Measurements from ENCODE around the gene TMPRSS13. TPM values are rescaled to one million over a fixed set of nuclear protein-coding genes. Genes with fewer than 3 reads are reported as not detected.

TMPRSS13 gene
- total and polyA plus RNA-seq, 8 donors = 0.19 to 3.8 (median 1.2) TPM; not detected in 3

DNA sequence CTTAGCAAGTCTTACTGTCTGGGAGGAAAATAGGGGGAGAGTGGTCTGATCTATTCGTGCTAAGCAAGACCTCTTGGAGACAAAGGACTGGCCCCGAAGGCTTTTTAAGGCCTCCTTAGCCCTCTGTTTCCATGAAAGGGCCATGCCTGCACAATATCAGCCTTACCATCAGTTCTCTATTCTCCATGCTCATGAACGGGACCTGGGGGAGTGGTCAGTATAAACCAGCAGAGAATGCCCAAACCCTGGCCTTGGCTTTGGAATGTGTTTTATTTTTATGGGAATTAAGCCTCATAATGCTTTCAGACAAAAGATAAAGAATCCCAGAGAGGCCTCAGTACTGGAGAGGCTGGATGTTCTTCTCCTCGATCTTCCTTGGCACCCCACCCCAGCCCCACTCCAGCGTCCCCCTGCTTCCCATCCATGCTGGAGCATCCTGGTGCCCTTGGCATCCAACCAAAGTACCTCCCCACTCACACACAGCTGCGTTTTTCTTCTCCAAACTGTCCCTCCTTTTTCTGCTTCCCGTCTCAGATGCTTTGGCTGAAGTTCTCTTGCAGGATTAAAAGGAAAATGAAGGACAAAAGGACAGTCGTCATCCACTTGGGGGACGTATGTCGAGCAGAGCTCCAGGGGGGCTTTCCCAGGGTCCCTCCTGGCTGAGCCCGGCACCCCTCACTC, 71.3 kb downstream of the TMPRSS13 start:
- H3K4me1 ChIP-seq = peaks cover 12 to 72% (median 22%) of the 10 kb centered on the region in 4 donors
- intact Hi-C loops (cut with DNase I; ENCODE audit: low total_unique reads) = no loop called here
- H3K9me3 ChIP-seq = peaks cover 0 to 7% (median 0%) of the 10 kb centered on the region in 4 donors
- H3K36me3 ChIP-seq = no peaks in the 10 kb centered on the region
- whole genome bisulfite sequencing, 5 donors = 58 to 66% (median 62%) methylated on average over 11 of the region's 11 CpGs
- no peak overlapping the region for H3K27ac ChIP-seq
- no peak overlapping the region for H3K4me3 ChIP-seq
- TF ChIP-seq POLR2A (IDR thresholded peaks at IDR 0.05) = no peak
- H3K27me3 ChIP-seq = peaks cover 0 to 3% (median 0%) of the 10 kb centered on the region in 3 donors
- peak in 1 of 2 donors; percentile 38 for DNase-seq

DNA sequence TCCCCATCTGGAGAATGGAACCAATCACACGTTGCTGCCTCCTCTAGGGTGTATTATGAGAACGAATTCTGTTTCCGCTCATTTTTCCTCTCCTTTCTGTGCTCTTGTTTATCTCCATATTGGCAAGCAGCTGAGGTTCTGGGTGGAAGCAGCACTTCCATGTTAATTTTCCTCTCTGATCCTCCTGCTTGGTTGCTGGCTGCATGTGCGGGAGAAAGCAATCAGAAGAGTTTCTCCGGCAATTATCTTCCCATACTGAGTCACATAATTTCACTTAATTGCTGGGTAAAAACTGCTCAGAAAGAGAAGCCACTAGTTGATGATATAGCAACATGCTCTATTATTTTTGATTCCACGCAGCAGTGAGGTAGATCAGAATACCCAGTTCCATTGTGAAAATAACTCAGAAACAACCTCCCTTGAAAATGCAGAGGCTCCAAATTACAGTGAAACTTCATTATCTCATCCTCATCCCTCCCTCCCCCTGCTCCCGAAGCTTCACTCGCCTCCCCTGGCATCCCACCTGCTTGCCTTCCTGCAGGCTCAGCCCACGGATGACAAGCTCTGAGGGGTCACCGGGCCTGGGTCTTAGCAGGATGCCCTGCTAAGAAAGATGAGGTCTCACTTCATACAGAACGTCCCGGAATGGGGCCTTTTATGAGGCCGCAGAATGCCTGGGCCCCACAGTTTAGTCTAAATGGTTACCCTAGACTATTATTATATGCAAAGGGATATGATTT, 73.1 kb downstream of the TMPRSS13 start:
- Histone ChIP-seq H3K27ac (no peak overlapping the region), H3K4me1 (peaks cover 1 to 58% (median 6%) of the 10 kb centered on the region in 4 donors), H3K27me3 (peaks cover 0 to 3% (median 0%) of the 10 kb centered on the region in 3 donors), H3K36me3 (no peaks in the 10 kb centered on the region), H3K9me3 (peaks cover 0 to 18% (median 7%) of the 10 kb centered on the region in 4 donors), H3K4me3 (no peak overlapping the region)
- intact Hi-C loops (cut with DNase I; ENCODE audit: low total_unique reads) = no loop called here
- TF ChIP-seq POLR2A (IDR thresholded peaks at IDR 0.05) (no peak), POLR2AphosphoS5 (IDR thresholded peaks at IDR 0.05) (no peak), EP300 (IDR thresholded peaks at IDR 0.05) (no peak)
- TF ChIP-seq, protein P1, sequence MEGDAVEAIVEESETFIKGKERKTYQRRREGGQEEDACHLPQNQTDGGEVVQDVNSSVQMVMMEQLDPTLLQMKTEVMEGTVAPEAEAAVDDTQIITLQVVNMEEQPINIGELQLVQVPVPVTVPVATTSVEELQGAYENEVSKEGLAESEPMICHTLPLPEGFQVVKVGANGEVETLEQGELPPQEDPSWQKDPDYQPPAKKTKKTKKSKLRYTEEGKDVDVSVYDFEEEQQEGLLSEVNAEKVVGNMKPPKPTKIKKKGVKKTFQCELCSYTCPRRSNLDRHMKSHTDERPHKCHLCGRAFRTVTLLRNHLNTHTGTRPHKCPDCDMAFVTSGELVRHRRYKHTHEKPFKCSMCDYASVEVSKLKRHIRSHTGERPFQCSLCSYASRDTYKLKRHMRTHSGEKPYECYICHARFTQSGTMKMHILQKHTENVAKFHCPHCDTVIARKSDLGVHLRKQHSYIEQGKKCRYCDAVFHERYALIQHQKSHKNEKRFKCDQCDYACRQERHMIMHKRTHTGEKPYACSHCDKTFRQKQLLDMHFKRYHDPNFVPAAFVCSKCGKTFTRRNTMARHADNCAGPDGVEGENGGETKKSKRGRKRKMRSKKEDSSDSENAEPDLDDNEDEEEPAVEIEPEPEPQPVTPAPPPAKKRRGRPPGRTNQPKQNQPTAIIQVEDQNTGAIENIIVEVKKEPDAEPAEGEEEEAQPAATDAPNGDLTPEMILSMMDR (IDR thresholded peaks at IDR 0.05) = no peak
- WGBS, 5 donors = 75 to 89% (median 85%) methylated on average over 13 of the region's 13 CpGs
- DNase-seq = peak; percentile 5 to 11

DNA sequence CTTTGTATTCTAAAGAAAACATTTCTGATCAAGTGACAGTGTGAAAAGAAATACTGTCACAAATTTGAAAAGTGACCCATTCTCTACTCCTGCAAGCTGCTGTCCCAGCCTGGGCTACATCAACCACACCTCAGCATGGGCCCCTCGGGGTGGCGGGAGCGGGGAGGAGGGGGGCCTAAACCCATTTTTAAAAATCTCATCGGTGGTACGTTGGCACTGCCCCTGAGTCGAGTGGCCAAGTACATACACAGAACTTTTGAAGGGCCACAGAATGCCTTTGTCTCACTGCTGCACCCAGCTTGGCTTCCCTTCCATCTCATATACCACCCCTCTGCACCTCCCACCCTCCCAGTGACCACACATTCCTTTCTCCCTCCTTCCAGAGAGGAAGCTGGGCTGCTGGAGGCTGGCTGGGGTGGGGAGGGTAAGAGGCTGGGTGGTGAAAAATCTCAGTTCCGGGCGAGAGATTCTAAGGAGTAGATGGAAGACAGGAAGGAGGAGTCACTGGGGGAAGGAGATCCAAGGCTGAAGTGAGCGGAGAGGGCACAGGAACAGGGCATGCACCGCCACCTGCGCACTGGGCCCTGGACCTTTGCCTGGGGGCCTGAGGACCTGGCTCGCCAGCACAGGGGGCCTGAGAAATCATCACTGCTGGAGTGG, 73.9 kb downstream of the TMPRSS13 start:
- H3K4me1 ChIP-seq = peaks cover 0 to 50% (median 4%) of the 10 kb centered on the region in 4 donors

DNA sequence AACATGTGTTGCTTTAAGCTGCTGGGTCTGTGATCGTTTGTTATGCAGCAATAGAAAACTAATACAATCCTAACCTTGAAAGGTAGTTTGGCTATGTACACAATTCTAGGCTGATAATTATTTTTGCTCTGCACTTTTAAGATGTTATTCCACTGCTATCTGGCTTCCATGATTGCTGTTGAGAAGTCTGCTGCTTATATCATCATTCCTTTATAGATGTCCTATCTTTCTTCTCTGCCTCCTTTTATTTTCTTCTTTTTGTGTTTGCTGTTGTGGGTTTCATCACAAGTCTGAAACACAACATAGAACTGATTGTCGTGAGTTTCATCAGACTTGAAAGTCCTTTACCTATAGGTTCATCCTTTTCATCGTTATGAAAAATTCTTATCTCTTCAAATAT, 76.9 kb downstream of the TMPRSS13 start:
- intact Hi-C loops (cut with DNase I; ENCODE audit: low total_unique reads) = no loop called here
- no peak for TF ChIP-seq EP300 (IDR thresholded peaks at IDR 0.05)
- no peak for TF ChIP-seq POLR2AphosphoS5 (IDR thresholded peaks at IDR 0.05)
- TF ChIP-seq, protein P1 (IDR thresholded peaks at IDR 0.05) = no peak
- TF ChIP-seq POLR2A (IDR thresholded peaks at IDR 0.05) = no peak
- no peaks in the 10 kb centered on the region for H3K36me3 ChIP-seq
- H3K4me3 ChIP-seq = no peak overlapping the region
- WGBS, 5 donors = 63 to 76% (median 64%) methylated on average over 3 of the region's 3 CpGs
- peaks cover 0 to 18% (median 7%) of the 10 kb centered on the region in 4 donors for H3K9me3 ChIP-seq
- peaks cover 0 to 3% (median 0%) of the 10 kb centered on the region in 3 donors for H3K27me3 ChIP-seq
- peaks cover 0 to 25% (median 0%) of the 10 kb centered on the region in 4 donors for H3K4me1 ChIP-seq
- H3K27ac ChIP-seq = no peak overlapping the region
- no peak for DNase-seq

More for the DNA sequence above, 73.9 kb downstream of the TMPRSS13 start:
- H3K4me3 ChIP-seq = no peak overlapping the region
- 63 to 78% (median 74%) methylated on average over 12 of the region's 12 CpGs for WGBS, 5 donors
- intact Hi-C loops (cut with DNase I; ENCODE audit: low total_unique reads) = no loop called here
- no peaks in the 10 kb centered on the region for H3K36me3 ChIP-seq
- DNase-seq = peak; percentile 1 to 11
- TF ChIP-seq, protein P1 (IDR thresholded peaks at IDR 0.05) = no peak
- TF ChIP-seq EP300 (IDR thresholded peaks at IDR 0.05) (no peak), POLR2AphosphoS5 (IDR thresholded peaks at IDR 0.05) (no peak), POLR2A (IDR thresholded peaks at IDR 0.05) (no peak)
- H3K9me3 ChIP-seq = peaks cover 0 to 18% (median 7%) of the 10 kb centered on the region in 4 donors
- no peak overlapping the region for H3K27ac ChIP-seq
- H3K27me3 ChIP-seq = peaks cover 0 to 3% (median 0%) of the 10 kb centered on the region in 3 donors
